Colon (tissue), 2 donors: ENCODE data around the gene DNASE1L3.
"Not testable (repeated sequence)": the region's sequence is repeated elsewhere in the genome, so short reads cannot be mapped to it uniquely, and the experiment has no call there.

ENCODE experiments used
- FAIRE-seq: peaks from 2 replicates; lab custom pipeline; 2012; peaks lifted over from hg19 to GRCh38; lab: Jason Lieb, UNC
- donor health status: control.
- donor health status: control.

The DNASE1L3 gene

DNA sequence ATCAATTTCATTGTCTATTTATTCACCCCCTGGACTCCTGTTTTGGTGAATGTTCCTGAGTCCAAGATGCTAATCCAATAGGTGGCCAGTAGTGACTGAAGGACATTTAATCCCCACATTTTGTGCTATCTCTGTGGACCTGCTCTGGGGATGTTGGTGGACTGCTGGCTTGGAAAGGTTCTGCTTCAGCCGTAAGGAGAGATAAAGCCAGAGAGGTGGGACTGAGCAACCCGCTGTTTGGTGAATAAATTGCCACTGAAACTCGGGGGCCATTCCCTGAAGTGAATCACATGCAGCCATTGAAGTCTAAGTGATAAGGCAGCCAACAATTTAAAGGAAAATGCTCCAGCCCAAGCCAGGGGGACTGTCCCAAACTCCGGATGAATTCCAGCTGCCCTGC, 25.2 kb upstream of the DNASE1L3 start:
- no peak for FAIRE-seq

DNA sequence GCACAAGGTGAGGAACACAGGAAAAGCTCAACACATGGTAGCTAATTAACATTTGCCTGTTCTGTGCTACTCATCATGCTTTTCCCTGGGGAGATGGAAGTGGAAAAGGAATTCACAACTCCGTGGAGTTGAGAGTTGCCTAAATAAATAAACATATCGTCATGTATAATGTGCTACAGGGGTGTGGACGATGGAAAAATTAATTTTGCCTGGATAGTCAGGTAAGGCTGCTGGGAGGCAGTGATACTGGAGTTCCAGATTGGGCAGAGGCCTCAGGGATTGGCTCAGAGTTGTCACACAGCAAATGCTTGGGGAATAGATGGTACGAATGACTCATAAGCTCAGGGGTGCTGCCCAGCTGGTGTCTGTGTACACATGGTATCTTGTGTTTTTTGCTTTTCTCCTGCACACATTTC, 23.8 kb upstream of the DNASE1L3 start:
- FAIRE-seq: no peak

DNA sequence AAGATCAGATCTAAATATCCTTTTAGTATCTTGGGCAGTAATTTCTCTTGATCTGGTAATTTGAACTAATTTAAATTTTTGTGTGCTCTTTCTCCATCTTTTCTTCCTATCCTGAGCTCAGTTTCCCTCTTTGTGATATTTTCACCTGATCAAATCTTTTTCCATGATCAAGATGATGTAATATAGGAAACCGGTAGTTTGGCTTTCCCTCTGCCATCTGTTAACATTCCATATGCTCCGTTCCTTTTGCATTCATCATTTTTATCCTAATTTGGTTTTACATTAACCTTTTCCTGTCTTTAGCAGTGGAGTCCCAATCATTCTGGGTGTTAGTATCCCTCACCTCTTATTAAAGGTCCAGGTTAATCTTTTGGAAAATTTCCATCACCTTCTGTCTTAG, 20.9 kb upstream of the DNASE1L3 start:
- FAIRE-seq: no peak

DNA sequence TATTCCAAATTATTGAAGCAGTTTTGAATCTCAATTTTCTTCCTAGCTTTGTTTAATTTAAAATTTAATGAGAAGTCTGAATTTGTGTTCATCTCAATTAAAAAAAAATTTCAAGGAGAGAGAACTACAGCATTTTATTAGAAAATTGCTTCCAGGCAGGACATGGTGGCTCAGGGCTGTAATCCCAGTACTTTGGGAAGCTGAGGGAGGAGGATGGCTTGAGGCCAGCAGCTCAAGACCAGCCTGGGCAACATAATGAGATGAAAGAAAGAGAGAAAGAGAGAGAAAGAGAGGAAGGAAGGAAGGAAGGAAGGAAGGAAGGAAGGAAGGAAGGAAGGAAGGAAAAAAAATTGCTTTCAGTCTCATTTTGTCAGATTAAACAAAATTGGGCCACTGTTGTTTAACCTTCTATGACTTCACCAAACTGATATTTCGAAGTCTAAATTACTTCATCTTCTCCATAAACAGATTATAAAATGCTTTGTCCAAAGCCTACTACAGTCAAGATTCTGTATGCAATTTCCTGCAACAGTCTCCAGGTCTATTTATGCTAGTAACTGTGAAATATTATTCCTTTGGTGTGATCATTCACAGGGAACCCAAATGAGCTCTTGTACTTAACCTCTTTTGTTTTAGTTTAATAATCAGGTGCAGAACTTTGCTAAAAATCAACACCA, 20.2 kb upstream of the DNASE1L3 start:
- no peak for FAIRE-seq

DNA sequence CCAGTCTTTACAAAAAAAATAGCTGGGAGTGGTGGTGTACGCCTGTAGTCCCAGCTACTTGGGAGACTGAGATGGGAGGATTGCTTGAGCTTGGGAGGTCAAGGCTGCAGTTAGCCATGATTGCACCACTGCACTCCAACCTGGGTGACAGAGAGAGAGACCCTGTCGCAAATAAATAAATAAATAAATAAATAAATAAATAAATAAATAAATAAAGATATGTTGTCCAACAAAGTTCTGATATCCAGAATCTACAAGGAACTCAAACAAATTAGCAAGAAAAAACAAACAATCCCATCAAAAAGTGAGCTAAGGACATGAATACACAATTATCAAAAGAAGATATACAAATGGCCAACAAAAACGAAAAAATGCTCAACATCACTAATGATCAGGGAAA, 17.2 kb upstream of the DNASE1L3 start:
- not testable (repeated sequence) for FAIRE-seq

DNA sequence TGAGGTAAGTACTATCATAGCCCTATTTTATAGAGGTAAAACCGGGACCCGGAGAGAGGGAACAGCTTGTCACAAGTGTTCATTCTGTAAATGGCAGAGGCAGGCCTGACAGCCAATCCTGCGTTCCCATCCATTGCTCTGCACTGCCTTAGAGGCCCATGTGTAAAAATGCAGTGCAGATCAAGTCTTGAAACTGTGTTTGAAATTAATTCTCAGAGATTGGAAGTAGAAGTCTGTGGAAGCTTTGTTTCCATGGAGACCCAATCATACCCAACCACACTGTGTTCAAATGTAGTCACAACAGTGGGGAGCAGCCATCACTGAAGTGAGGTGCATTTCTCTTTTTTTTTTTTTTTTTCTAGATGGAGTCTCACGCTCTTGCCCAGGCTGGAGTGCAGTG, 13.1 kb upstream of the DNASE1L3 start:
- no peak for FAIRE-seq

DNA sequence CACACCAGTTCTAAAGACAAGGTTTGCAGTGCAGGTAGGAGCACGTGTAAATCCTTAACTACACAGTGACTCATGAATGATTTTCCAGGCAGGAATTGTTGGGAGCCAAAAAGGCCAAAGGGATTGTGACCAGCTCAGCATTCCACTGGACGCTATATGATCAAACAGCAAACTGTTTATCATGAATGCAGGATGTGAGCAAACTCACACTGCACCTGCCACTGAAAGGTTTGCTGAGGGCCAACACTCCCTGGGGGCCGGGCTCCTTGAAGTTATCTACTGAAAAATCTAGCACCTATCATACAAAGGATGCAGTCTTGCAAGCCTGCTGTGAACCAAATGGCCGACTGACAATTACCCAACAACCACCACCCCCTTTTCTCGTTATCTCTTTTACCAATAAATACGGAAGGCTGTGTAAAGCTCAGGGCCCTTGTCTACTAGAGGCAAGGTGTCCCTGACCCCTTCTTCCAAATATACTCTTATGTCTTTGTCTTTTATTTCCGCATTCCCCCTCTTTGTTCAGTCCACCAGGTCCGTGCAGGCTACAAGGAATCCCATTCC, 11.5 kb upstream of the DNASE1L3 start:
- FAIRE-seq: no peak

DNA sequence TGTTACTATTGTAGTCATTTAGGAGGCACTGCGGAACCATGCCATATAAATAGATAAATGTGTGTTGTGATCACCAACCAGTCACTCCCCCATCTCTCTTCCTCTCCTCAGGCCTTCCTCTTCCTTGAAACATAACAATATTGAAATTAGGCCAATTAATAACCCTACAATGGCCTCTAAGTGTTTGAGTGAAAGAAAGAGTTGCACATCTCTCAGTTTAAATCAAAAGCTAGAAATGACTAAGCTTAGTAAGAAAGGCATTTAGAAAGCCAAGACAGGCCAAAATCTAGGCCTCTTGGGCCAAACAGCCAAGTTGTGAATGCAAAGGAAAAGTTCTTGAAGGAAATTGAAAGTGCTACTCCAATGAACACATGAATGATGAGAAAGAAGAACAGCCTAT, 8.1 kb upstream of the DNASE1L3 start:
- no peak for FAIRE-seq

DNA sequence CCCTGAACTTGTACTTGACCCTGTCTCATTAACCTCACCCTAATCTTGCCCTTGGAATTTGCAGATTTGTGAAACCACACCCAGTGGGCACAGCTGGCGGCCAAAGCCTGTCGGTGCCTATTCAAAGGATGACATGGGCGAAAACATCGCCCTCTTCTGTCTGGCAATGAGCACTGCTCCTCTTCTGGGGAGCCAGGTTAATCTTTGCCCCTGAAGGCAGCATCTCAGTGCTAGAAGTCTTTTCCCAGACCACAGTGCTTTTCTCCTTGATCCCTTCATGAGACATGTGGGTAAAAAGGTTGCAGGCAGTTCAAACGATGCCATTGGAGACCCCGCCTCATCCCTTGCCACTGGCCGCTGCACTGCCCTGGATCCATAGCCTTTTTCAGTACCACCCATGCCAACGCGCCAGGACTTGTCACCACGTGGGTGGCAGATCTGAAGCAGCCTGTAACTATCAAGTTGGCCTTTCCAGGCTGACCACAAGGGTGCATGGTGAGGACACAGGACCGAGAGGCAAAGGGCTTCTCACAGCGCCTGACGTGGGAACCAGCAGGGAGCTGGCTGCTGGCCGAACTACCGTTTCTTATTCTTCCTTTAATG, 6.5 kb upstream of the DNASE1L3 start:
- FAIRE-seq: no peak

DNA sequence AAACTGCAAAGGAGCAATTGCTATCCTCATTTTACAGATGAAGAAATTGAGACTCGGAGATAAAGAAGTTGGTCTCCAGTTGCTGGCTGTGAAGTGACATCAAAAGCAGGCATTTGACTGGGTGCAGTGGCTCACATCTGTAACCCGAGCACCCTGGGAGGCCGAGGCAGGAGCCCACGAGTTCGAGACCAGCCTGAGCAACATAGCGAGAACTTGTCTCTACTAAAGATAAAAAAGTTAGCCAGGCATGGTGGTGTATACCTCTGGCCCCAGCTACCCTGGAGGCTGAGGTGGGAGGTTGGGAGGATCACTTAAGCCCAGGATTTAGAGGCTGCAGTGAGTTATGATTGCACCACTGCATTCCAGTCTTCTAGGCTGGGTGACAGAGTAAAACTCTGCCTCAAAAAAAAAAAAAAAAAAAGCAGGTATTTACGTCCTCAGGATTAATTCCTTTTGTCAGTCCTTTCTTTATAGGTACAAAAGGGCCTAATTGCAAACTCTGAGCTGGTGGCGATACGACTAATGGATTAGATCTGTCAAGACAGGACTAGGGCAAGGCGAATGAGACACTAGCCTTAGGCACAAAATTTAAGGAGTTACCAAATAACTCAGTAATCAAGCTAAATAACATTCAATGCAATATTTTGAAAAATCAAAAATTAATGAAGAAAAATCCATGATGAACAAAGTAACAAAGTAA, 5.9 kb upstream of the DNASE1L3 start:
- FAIRE-seq: no peak

DNA sequence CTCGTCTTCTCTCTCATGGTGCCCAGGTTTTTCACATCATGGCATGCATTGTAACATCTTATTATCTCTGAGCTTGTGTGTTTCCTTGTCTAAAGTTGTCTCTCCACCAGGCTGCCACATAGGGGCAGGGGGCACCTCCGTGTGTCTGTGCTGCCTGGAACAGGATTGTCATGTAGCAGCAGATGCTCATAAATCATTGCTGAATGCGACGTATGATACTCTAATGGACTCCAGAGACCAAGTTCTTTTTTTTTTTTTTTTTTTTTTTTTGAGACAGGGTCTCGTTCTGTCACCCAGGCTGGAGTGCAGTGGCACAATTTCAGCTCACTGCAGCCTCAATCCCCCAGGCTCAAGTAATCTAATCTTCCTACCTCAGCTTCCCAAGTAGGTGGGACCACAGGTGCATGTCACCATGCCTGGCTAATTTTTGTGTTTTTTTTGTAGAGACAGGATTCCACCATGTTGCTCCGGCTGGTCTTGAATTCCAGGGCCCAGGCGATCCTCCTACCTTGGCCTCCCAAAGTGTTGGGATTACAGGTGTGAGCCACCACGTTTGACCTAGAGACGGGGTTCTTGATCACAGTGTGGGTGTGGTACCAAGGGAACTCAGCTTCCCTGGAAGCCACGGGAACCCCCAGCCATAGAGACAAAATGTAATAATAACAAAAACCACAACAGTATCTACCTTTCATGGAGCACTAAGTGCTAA, 4.7 kb upstream of the DNASE1L3 start:
- FAIRE-seq: no peak

DNA sequence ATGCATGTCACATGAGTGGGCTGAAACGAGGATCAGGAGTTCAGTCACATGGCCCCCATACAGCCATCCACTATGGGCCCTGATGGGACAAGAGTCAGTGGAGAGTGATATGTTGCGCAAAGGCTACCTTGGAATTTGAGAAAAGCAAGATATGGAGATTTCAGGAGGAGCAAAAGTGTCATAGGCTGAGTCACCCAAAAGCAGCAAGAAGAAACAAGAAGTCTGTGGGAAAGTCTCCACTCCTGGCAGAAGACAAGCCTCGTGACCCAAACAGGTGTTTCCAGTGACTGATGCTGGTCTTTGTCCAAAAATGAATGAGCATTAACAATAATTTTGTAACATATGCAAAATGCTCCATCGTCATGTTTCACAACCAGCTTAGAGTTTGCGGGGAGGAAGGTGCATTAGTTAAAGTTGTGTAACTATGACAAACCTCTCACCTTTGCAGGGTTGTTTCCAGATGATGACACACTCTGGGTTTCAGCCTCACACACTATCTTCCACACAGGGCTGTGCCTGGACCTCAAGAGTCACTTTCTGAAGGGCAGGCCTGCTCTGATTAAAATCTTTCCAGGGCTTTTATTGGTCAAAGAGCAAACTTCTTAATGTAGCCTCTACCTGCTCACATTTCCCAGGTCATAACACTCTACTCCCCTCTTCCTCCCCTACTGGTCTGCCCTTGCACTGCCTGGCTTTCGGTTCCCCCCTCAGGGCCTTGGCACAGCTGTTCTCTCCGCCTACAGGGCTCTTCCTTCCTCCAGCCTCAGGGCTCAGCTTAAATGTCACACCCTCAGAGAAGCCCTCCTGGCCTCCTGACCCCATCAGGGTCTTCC, 3.9 kb upstream of the DNASE1L3 start:
- FAIRE-seq: no peak

DNA sequence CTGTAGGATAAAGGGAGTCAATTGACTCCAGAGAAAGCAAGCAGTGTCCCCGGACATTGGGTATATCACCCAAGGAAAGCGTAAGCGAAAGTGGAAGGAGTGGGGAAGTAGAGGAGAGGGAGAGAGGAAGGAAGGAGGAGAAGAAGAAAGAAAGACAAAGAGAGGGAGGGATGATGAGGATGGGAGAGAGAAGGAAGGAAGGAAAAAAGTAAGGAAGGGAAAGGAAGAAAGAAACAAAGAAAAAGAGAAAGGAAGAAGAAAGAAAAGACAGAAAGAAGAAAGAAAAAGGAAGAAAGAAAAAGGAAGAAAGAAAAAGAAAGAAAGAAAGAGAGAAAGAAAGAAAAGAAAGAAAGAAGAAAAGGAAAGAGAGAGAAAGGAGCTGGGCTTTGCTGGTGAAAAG, 839 bp downstream of the DNASE1L3 start:
- no peak for FAIRE-seq

DNA sequence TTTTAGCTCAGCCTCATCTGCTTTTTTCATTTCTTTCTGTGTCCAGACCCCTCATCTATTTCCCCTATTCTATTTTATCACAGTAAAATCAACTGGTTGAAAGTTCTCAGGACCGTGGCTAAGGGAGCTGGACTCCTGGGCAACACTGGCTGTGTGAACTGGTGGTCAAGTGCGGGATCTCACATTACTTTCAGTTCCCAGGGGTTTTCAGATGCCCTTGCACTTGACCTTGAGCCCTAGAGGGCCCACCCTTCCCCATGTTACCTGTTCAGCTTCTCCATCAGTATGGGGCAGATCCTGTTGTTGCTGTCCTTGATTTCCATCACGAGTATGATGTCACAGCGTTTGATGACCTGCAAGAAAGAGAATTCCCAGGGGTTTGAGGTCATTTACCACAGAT, 2.8 kb downstream of the DNASE1L3 start:
- FAIRE-seq: no peak

DNA sequence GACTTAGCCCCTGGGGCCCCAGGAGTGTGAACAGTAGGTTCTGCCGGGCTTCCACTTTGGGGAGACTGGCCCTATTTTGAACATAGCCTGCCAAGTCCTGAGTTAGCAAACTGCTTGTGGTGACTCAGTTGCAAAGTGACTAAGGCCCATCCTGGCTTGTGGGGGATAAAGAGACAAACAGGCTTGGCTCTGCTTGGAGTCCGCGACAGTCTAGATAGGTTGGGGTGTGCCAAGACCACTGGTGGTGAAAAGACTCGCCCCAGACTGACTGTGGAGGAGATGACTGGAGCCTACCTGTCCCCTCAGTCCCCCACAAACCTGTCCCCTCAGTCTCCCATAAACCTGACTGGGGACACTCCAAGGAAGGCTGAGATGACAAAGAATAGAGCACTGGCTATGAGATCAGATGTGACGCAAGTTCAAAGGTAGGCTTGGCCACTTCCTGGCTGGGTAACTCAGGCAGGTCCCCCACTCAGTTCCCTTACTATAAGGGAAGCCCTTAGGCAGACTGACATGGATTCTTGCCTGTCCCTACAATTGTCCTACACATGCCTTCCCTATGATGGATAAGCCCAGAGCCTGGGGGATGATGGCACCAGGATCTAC, 4.3 kb downstream of the DNASE1L3 start:
- FAIRE-seq: no peak

DNA sequence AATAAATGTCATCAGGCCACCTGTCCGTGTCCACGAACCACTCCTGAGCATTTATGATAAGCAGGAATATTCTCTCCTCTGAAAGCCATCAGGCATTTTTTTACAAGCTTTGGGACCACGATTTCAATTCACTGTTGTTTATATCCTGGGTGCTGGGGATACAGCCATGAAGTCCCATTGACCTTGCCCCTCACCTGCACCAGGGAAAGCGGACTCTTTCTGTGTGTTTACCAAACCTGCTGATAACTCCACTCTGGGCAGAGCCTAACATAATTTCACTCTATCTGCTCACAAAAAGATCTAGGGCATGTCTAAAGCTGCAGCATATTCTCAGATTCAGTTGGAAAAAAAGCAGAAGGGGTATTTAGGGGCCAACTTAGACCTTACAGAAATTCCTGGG, 4.8 kb downstream of the DNASE1L3 start:
- no peak for FAIRE-seq

DNA sequence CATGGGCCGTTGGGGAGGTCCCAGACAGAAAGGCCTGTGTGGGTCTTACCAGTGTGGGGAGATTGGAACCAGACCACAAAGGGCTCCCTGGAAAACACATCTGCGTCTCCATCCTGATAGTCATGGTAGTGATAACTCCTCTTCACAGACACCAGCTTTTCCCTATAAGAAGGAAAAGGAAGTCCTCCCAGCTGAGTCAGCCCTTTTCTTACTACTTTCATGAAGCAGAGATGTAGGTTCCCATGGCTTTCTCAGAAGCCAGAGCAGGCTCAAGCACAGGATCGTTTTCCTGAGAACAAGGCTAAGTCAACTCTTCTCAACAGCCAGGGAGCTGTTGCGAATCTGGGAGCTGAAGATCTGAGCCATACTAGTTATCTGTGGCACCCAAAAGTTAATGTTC, 6.1 kb downstream of the DNASE1L3 start:
- FAIRE-seq: no peak

DNA sequence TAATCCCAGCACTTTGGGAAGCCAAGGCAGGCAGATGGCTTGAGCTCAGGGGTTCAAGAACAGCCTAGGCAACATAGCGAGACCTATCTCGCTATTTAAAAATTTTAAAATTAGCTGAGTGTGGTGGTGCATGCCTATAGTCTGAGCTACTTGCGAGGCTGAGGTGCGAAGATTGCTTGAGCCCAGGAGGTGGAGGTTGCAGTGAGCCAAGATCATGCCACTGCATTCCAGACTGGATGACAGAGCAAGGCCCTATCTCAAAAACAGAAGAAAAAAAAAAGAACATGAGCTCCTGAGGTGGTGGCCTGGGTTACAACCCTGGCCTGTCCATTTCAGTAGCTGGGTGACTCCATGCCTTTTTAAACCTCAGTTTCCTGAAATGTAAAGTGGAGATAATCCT, 7.2 kb downstream of the DNASE1L3 start:
- FAIRE-seq: no peak

DNA sequence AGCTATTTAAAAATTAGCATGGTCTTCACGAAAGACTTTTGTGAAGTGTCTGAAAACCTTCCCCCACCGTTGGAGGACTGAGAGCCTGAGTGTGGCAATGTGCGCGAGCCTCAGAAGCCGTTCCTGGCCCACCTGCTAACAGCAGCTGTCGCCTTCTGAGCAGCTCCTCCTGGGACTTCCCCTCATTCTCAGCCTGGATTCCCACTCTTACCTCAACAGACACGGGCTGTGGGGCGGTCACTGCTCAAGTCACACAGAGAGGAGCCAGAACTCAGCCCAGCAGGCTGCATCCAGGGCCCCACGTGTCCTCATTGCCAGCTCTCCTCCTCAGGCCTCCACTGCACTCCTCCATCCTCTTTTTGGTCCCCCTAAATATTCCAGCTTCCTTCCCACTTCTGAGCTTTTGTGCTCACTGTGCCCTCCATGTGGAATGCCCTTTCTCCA, 7.8 kb downstream of the DNASE1L3 start:
- no peak for FAIRE-seq

DNA sequence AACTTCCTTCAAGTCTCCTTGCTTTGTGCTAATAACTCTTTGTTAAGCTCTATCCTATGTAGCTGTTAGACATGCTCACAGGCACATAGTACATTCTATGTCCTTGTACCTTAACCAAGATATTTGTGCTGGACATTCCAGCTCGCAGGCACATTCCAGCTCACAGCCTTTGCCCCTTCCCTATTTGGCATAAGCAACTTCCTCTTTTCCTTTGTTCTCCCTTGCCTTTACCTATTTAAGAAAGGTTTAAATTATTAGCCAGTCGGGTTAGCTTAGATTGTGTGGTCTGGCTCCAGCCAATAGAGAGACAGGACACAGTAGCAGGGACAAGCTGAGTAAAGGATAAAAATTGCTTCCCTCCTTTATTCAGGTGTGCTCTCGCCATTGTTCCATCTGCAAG, 9.3 kb downstream of the DNASE1L3 start:
- FAIRE-seq: not testable (repeated sequence)

DNA sequence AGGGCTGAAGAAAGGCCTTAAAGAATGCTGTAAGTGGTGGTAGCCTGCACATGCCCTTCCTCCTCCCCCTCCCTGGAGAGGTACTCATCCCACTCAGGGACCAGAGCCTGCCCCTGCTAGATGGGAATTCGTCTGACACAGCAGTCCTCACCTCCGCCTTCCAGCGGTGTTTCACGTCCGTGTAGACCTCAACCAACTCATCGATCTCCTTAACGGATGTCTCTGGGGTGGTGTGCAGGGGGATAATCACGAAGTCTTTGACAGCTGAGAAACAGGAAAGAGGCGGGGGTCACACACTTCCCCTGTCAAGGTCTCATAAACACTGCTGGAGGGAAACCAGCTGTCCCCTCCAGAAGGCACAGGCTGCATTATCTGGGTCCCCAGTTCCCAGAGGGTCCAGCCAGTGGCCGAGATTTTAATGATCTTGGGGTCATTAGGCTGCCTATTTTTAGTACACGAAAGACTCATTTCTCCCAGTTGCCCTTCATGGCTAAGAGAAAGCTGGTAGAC, 9.9 kb downstream of the DNASE1L3 start:
- no peak for FAIRE-seq
